ENCODE data around the gene STRAP. TPM values are rescaled to one million over a fixed set of nuclear protein-coding genes. Genes with fewer than 3 reads are reported as not detected.

STRAP gene
- total and polyA plus RNA-seq, 2 of the 13 experiments (the other 11 are each of a cell fraction or from before 2014, with no cell fraction given): 66.9 to 118 TPM

- intact Hi-C loops (cut with micrococcal nuclease; ENCODE audit: unreplicated experiment): no loop called here
- Histone ChIP-seq H3K36me3 (replicated peaks in 1 of 2; ENCODE audit: control insufficient read depth in 1 of 2, insufficient read depth in 2 of 2, low read length in 2 of 2) (no peaks in the 10 kb centered on the region), H3K4me2 (ENCODE audit: low read depth, low read length) (peak overlapping the region; percentile 54), H3K9me3 (ENCODE audit: low read length) (no peaks in the 10 kb centered on the region), H3K4me3 (replicated peaks in 1 of 3; ENCODE audit: insufficient read depth in 1 of 3, low read depth in 2 of 3, low read length in 3 of 3) (peak overlapping the region in 2 of 3 experiments; percentile 12 to 18; a peak in 1 of 6 replicates), H3K79me2 (ENCODE audit: insufficient read depth, low read length) (no peaks in the 10 kb centered on the region), H4K20me1 (ENCODE audit: insufficient read depth, low read length) (no peaks in the 10 kb centered on the region), H3K27me3 (ENCODE audit: control insufficient read depth in 1 of 2, insufficient read depth in 2 of 2, low read length in 2 of 2) (no peaks in the 10 kb centered on the region), H3K27ac (ENCODE audit: extremely low read length, insufficient read depth, low read length) (no peak overlapping the region), H3K4me1 (ENCODE audit: insufficient read depth, low read length) (peaks cover 37% of the 10 kb centered on the region), H2AFZ (ENCODE audit: low read length) (no peak overlapping the region), H3K9ac (ENCODE audit: insufficient read depth, low read depth, low read length) (no peak overlapping the region)
- FAIRE-seq: no peak
- peak; percentile 16 for DNase-seq (ENCODE audit: low spot score)
- in situ Hi-C loops (cut with HindIII; ENCODE audit: extremely low pct_ligation_motif_present, low pct_unique_long_range_greater_than_20kb): no loop called here
- WGBS (ENCODE audit: low lambda C conversion rate): under 1% methylated on average over 8 of the region's 9 CpGs
- ChIA-PET POLR2A (no interaction called here), CTCF (ENCODE audit: low intra/inter-chr PET ratio, low total read pairs) (no interaction called here)
- ATAC-seq: peak; percentile 83
- TF ChIP-seq ZGPAT (CRISPR knock-in tag; IDR thresholded peaks at IDR 0.05) (0 out of 2 replicates have a peak, but pooled peaks have one; percentile 1), ZNF496 (CRISPR knock-in tag; IDR thresholded peaks at IDR 0.05; ENCODE audit: insufficient replicate concordance) (no peak)
- no TSS peak for BruUV-seq (replicated peaks)
These were observed 18.8 kb upstream of the STRAP start for GRCh38 chr12:15863372-15863771.

- Histone ChIP-seq H3K27me3 (ENCODE audit: control insufficient read depth in 1 of 2, insufficient read depth in 2 of 2, low read length in 2 of 2) (no peaks in the 10 kb centered on the region), H4K20me1 (ENCODE audit: insufficient read depth, low read length) (no peaks in the 10 kb centered on the region), H3K36me3 (replicated peaks in 1 of 2; ENCODE audit: control insufficient read depth in 1 of 2, insufficient read depth in 2 of 2, low read length in 2 of 2) (no peaks in the 10 kb centered on the region), H3K27ac (ENCODE audit: extremely low read length, insufficient read depth, low read length) (no peak overlapping the region), H3K4me1 (ENCODE audit: insufficient read depth, low read length) (peaks cover 37% of the 10 kb centered on the region), H2AFZ (ENCODE audit: low read length) (no peak overlapping the region), H3K9ac (ENCODE audit: insufficient read depth, low read depth, low read length) (no peak overlapping the region), H3K4me3 (replicated peaks in 1 of 3; ENCODE audit: insufficient read depth in 1 of 3, low read depth in 2 of 3, low read length in 3 of 3) (no peak overlapping the region; a peak in 1 of 6 replicates), H3K4me2 (ENCODE audit: low read depth, low read length) (peak overlapping the region; percentile 54; the same call in 1 of the 2 replicates), H3K9me3 (ENCODE audit: low read length) (no peaks in the 10 kb centered on the region), H3K79me2 (ENCODE audit: insufficient read depth, low read length) (no peaks in the 10 kb centered on the region)
- ChIA-PET CTCF (ENCODE audit: low intra/inter-chr PET ratio, low total read pairs) (no interaction called here), POLR2A (no interaction called here)
- WGBS (ENCODE audit: low lambda C conversion rate): 60% methylated on average over 6 of the region's 6 CpGs
- ATAC-seq (no peak), FAIRE-seq (no peak), DNase-seq (ENCODE audit: low spot score) (no peak)
- intact Hi-C loops (cut with micrococcal nuclease; ENCODE audit: unreplicated experiment): no loop called here
- TF ChIP-seq MLLT10 (CRISPR knock-in tag; IDR thresholded peaks at IDR 0.05): no peak
- TF ChIP-seq SOX6 (IDR thresholded peaks at IDR 0.05): no peak
- TF ChIP-seq SOX6 (CRISPR knock-in tag; IDR thresholded peaks at IDR 0.05): no peak
- no peak for TF ChIP-seq GTF3A (CRISPR knock-in tag; conservative IDR thresholded peaks at IDR 0.05)
- TF ChIP-seq ZKSCAN5 (CRISPR knock-in tag; IDR thresholded peaks at IDR 0.05): no peak
- TF ChIP-seq MXD1 (CRISPR knock-in tag; IDR thresholded peaks at IDR 0.05): no peak
- no peak for TF ChIP-seq MNT (IDR thresholded peaks at IDR 0.05)
- no peak for TF ChIP-seq CEBPB (IDR thresholded peaks at IDR 0.05; ENCODE audit: borderline replicate concordance, low read depth, low read length)
- TF ChIP-seq MED1 (CRISPR knock-in tag; IDR thresholded peaks at IDR 0.05): no peak
- no peak for TF ChIP-seq ZNF720 (CRISPR knock-in tag; IDR thresholded peaks at IDR 0.05)
- no peak for TF ChIP-seq KDM5A (IDR thresholded peaks at IDR 0.05; ENCODE audit: borderline replicate concordance, low read length)
- TF ChIP-seq SALL2 (CRISPR knock-in tag; IDR thresholded peaks at IDR 0.05): no peak
- TF ChIP-seq ZNF160 (CRISPR knock-in tag; IDR thresholded peaks at IDR 0.05): no peak
- no peak for TF ChIP-seq ZNF10 (CRISPR knock-in tag; IDR thresholded peaks at IDR 0.05; ENCODE audit: borderline replicate concordance, low read depth)
- no TSS peak for BruUV-seq (replicated peaks)
- in situ Hi-C loops (cut with HindIII; ENCODE audit: extremely low pct_ligation_motif_present, low pct_unique_long_range_greater_than_20kb): no loop called here
These were observed 18.2 kb upstream of the STRAP start for GRCh38 chr12:15863984-15864383.

Data from HepG2 (cell line).